Peyer's patch (tissue), 4 donors: ENCODE data around the gene SEC11C. TPM values are rescaled to one million over a fixed set of nuclear protein-coding genes. Genes with fewer than 3 reads are reported as not detected.

Experiments used
- DNase-seq, 3 donors: peaks; one replicate each; pipeline ENCODE4 v3.0.0-alpha.2; 2017 to 2019
- H3K27ac ChIP-seq, 4 donors: fragments of 200-600 bp; sonication (generic); one replicate each; pipeline ENCODE4 v1.5.1; 2016 to 2019
- H3K27me3 ChIP-seq, 2 donors: fragments of 200-600 bp; sonication (generic); one replicate each; pipeline ENCODE4 v1.5.1; 2019
- H3K36me3 ChIP-seq, 3 donors: fragments of 200-600 bp; sonication (generic); one replicate each; pipeline ENCODE4 v1.5.1; 2016 to 2019
- H3K4me1 ChIP-seq, 4 donors: fragments of 200-600 bp; sonication (generic); one replicate each; pipeline ENCODE4 v1.5.1; 2016 to 2019
- H3K4me3 ChIP-seq, 4 donors: fragments of 200-600 bp; sonication (generic); 1 replicate in 3 of 4; 2 replicates in 1 of 4; pipeline ENCODE4 v1.5.1; 2016 to 2019; ENCODE audit warnings: mild to moderate bottlenecking in 1 of 4
- H3K9me3 ChIP-seq, 4 donors: fragments of 200-600 bp; sonication (generic); one replicate each; pipeline ENCODE4 v1.5.1; 2016 to 2019; ENCODE audit warnings: mild to moderate bottlenecking in 1 of 4
- CTCF ChIP-seq, 6 experiments: fragments of 450-650 bp in 4 of 6; fragments of 200-600 bp in 2 of 6; sonication (generic) in 1 of 6; IDR thresholded peaks; one replicate each; pipeline ENCODE4 v1.5.1; 2017 to 2019; ENCODE audit warnings: antibody characterized with exemption in 6 of 6, mild to moderate bottlenecking in 3 of 6, moderate library complexity in 1 of 6
- POLR2A ChIP-seq, 2 donors: fragments of 450-650 bp; IDR thresholded peaks; one replicate each; pipeline ENCODE4 v1.5.1; 2017; ENCODE audit warnings: antibody characterized with exemption in 2 of 2, mild to moderate bottlenecking in 2 of 2, moderate library complexity in 2 of 2
- total RNA-seq, 4 donors: library from RNA; depleted of rRNA; stranded (reverse); fragments of >200 nt; gene quantifications; one replicate each; pipeline ENCODE4 v1.1.0, GENCODE V29; 2016

The SEC11C gene
- total RNA-seq, 4 donors from 2014 or later = 15.7 to 52.9 (median 29.4) TPM

- H3K36me3 ChIP-seq = no peaks in the 10 kb centered on the region
- no peaks in the 10 kb centered on the region for H3K9me3 ChIP-seq
- no peak overlapping the region for H3K27ac ChIP-seq
- no peak for DNase-seq
- no peaks in the 10 kb centered on the region for H3K4me1 ChIP-seq
- no peaks in the 10 kb centered on the region for H3K27me3 ChIP-seq
- TF ChIP-seq POLR2A (IDR thresholded peaks at IDR 0.05) (no peak), CTCF (IDR thresholded peaks at IDR 0.05) (no peak)
- no peak overlapping the region for H3K4me3 ChIP-seq
These were observed 37.8 kb upstream of the SEC11C start for GRCh38 chr18:59101830-59102414.

- H3K36me3 ChIP-seq = no peaks in the 10 kb centered on the region
- no peaks in the 10 kb centered on the region for H3K9me3 ChIP-seq
- no peaks in the 10 kb centered on the region for H3K27me3 ChIP-seq
- no peak for TF ChIP-seq CTCF (IDR thresholded peaks at IDR 0.05)
- no peak for TF ChIP-seq POLR2A (IDR thresholded peaks at IDR 0.05)
- H3K4me3 ChIP-seq = no peak overlapping the region
- H3K4me1 ChIP-seq = no peaks in the 10 kb centered on the region
- DNase-seq = no peak
- H3K27ac ChIP-seq = no peak overlapping the region
These were observed 30.3 kb upstream of the SEC11C start for GRCh38 chr18:59109375-59109774.

GRCh38 chr18:59114160-59114559 is 25.5 kb upstream of the SEC11C start:
- H3K4me3 ChIP-seq = no peak overlapping the region
- TF ChIP-seq CTCF (IDR thresholded peaks at IDR 0.05) (no peak), POLR2A (IDR thresholded peaks at IDR 0.05) (no peak)
- H3K36me3 ChIP-seq = no peaks in the 10 kb centered on the region
- H3K27ac ChIP-seq = no peak overlapping the region
- H3K4me1 ChIP-seq = no peaks in the 10 kb centered on the region
- no peak for DNase-seq
- H3K9me3 ChIP-seq = peaks cover 0 to 3% (median 0%) of the 10 kb centered on the region in 4 donors
- H3K27me3 ChIP-seq = no peaks in the 10 kb centered on the region

- no peaks in the 10 kb centered on the region for H3K36me3 ChIP-seq
- H3K9me3 ChIP-seq = no peaks in the 10 kb centered on the region
- no peak overlapping the region for H3K4me3 ChIP-seq
- no peaks in the 10 kb centered on the region for H3K4me1 ChIP-seq
- TF ChIP-seq POLR2A (IDR thresholded peaks at IDR 0.05) (no peak), CTCF (IDR thresholded peaks at IDR 0.05) (no peak)
- H3K27me3 ChIP-seq = no peaks in the 10 kb centered on the region
- DNase-seq = no peak
- no peak overlapping the region for H3K27ac ChIP-seq
These were observed 15.9 kb upstream of the SEC11C start for GRCh38 chr18:59123588-59124369.

GRCh38 chr18:59124370-59124704 is 15.3 kb upstream of the SEC11C start:
- no peak for TF ChIP-seq CTCF (IDR thresholded peaks at IDR 0.05)
- TF ChIP-seq POLR2A (IDR thresholded peaks at IDR 0.05) = no peak
- no peaks in the 10 kb centered on the region for H3K9me3 ChIP-seq
- no peaks in the 10 kb centered on the region for H3K27me3 ChIP-seq
- no peak for DNase-seq
- H3K27ac ChIP-seq = no peak overlapping the region
- H3K4me3 ChIP-seq = no peak overlapping the region
- no peaks in the 10 kb centered on the region for H3K4me1 ChIP-seq
- H3K36me3 ChIP-seq = no peaks in the 10 kb centered on the region
